Neural progenitor cell (in vitro differentiated cells): ENCODE results near the gene ITGA11.

Experiments
- EZH2 ChIP-seq: fragments of 200-600 bp; sonication (generic); IDR thresholded peaks from 2 replicates; pipeline ENCODE4 v1.6.1; 2017; ENCODE audit warnings: antibody characterized with exemption, mild to moderate bottlenecking, moderate library complexity
- TF ChIP-seq, protein P1 (sequence below): fragments of 200-600 bp; sonication (generic); IDR thresholded peaks from 2 replicates; pipeline ENCODE4 v1.5.1; 2017; ENCODE audit warnings: antibody characterized with exemption, mild to moderate bottlenecking

DNA sequence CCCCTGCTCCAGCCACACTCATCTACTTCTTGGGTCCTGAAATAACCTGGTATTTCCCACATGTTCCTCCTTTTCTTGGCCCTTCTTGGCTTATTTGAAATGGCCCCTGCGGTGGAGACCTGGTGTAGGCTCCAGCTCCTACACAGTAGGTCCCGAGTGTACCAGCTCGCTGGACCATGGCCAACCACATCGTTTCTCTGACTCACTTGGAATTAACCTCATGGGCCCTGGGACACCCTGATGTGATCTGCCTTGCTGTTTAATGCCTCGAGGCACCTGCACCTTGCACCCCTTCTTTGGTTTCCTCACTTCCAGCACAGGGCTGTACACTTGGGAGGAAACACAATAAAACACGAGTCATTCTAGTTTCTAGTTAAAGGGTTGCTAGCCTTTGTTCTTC, 94.1 kb downstream of the ITGA11 start:
- TF ChIP-seq, protein P1, sequence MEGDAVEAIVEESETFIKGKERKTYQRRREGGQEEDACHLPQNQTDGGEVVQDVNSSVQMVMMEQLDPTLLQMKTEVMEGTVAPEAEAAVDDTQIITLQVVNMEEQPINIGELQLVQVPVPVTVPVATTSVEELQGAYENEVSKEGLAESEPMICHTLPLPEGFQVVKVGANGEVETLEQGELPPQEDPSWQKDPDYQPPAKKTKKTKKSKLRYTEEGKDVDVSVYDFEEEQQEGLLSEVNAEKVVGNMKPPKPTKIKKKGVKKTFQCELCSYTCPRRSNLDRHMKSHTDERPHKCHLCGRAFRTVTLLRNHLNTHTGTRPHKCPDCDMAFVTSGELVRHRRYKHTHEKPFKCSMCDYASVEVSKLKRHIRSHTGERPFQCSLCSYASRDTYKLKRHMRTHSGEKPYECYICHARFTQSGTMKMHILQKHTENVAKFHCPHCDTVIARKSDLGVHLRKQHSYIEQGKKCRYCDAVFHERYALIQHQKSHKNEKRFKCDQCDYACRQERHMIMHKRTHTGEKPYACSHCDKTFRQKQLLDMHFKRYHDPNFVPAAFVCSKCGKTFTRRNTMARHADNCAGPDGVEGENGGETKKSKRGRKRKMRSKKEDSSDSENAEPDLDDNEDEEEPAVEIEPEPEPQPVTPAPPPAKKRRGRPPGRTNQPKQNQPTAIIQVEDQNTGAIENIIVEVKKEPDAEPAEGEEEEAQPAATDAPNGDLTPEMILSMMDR: no peak
- no peak for TF ChIP-seq EZH2
